Mesenchymal stem cell (in vitro differentiated cells and primary cell): Measurements from ENCODE around the gene RFC5.
A peak's percentile ranks its signal among the peaks of the same experiment; 100 is the strongest.

ENCODE experiments used
- DNase-seq: peaks from one replicate; pipeline ENCODE4 v3.0.0-alpha.2; 2013
- H2AFZ ChIP-seq: one replicate; pipeline ENCODE4 v1.6.1; 2013; ENCODE audit warnings: low read depth, mild to moderate bottlenecking, control low read depth, inconsistent platforms, low read length, moderate library complexity
- H2AK5ac ChIP-seq: 2 replicates; pipeline ENCODE4 v1.6.1; 2013; ENCODE audit warnings: low read length, moderate library complexity, mild to moderate bottlenecking, inconsistent platforms; ENCODE audit not compliant: severe bottlenecking
- H2BK120ac ChIP-seq: one replicate; pipeline ENCODE4 v1.6.1; 2013; ENCODE audit warnings: low read depth, mild to moderate bottlenecking, inconsistent platforms, low read length, moderate library complexity
- H2BK12ac ChIP-seq, 2 experiments: one replicate each; pipeline ENCODE4 v1.6.1; 2013; ENCODE audit warnings: inconsistent platforms in 2 of 2, low read length in 2 of 2, mild to moderate bottlenecking in 2 of 2, moderate library complexity in 2 of 2, control low read depth in 1 of 2
- H2BK15ac ChIP-seq: one replicate; pipeline ENCODE4 v1.6.1; 2013; ENCODE audit warnings: mild to moderate bottlenecking, low read depth, inconsistent platforms; ENCODE audit not compliant: poor library complexity, severe bottlenecking
- H2BK5ac ChIP-seq: 2 replicates; pipeline ENCODE4 v1.6.1; 2013; ENCODE audit warnings: low read depth, mild to moderate bottlenecking, low read length, control low read depth, inconsistent platforms; ENCODE audit not compliant: poor library complexity, severe bottlenecking
- H3K14ac ChIP-seq, 2 experiments: one replicate each; pipeline ENCODE4 v1.6.1; 2013; ENCODE audit warnings: inconsistent platforms in 2 of 2, low read length in 2 of 2, control low read depth in 1 of 2, mild to moderate bottlenecking in 1 of 2, moderate library complexity in 1 of 2
- H3K18ac ChIP-seq, 2 experiments: one replicate each; pipeline ENCODE4 v1.6.1; 2013; ENCODE audit warnings: inconsistent platforms in 2 of 2, low read length in 2 of 2, control low read depth in 1 of 2, low read depth in 1 of 2, mild to moderate bottlenecking in 1 of 2
- H3K23ac ChIP-seq, 2 experiments: one replicate each; pipeline ENCODE4 v1.6.1; 2013; ENCODE audit warnings: inconsistent platforms in 2 of 2, low read length in 2 of 2, mild to moderate bottlenecking in 2 of 2, moderate library complexity in 2 of 2, control low read depth in 1 of 2
- H3K27ac ChIP-seq: 2 replicates; pipeline ENCODE4 v1.5.1; 2013; ENCODE audit warnings: mild to moderate bottlenecking, moderate library complexity, low read length, control low read depth, inconsistent platforms; ENCODE audit not compliant: poor library complexity, severe bottlenecking
- H3K27me3 ChIP-seq, 2 experiments: 2 replicates each; pipeline versions ENCODE4 v1.6.1 to v1.7.0; 2013; ENCODE audit warnings: low read length in 2 of 2, mild to moderate bottlenecking in 2 of 2, moderate library complexity in 2 of 2, control low read depth in 1 of 2, inconsistent platforms in 1 of 2; ENCODE audit not compliant: control insufficient read depth in 1 of 2, insufficient read depth in 1 of 2
- H3K36me3 ChIP-seq, 2 experiments: 2 replicates each; pipeline versions ENCODE4 v1.6.1 to v1.7.0; 2013; ENCODE audit warnings: low read length in 2 of 2, control low read depth in 1 of 2, inconsistent platforms in 1 of 2, low read depth in 1 of 2, mild to moderate bottlenecking in 1 of 2; ENCODE audit not compliant: insufficient read depth in 2 of 2, control insufficient read depth in 1 of 2
- H3K4ac ChIP-seq, 2 experiments: one replicate each; pipeline ENCODE4 v1.6.1; 2013; ENCODE audit warnings: inconsistent platforms in 2 of 2, low read length in 2 of 2, mild to moderate bottlenecking in 2 of 2, moderate library complexity in 2 of 2, control low read depth in 1 of 2, low read depth in 1 of 2
- H3K4me1 ChIP-seq: 2 replicates; pipeline ENCODE4 v1.6.1; 2013; ENCODE audit warnings: low read depth, low read length, control low read depth; ENCODE audit not compliant: control insufficient read depth, insufficient read depth
- H3K4me2 ChIP-seq: 2 replicates; pipeline ENCODE4 v1.6.1; 2013; ENCODE audit warnings: low read length, mild to moderate bottlenecking, inconsistent platforms; ENCODE audit not compliant: poor library complexity, severe bottlenecking
- H3K4me3 ChIP-seq, 2 experiments: 2 replicates each; pipeline versions ENCODE4 v1.5.1 to v1.7.0; 2013; ENCODE audit warnings: low read length in 2 of 2, mild to moderate bottlenecking in 2 of 2, control low read depth in 1 of 2, low read depth in 1 of 2; ENCODE audit not compliant: insufficient read depth in 1 of 2
- H3K79me1 ChIP-seq: replicated peaks from 2 replicates; pipeline ENCODE4 v1.6.1; 2013; ENCODE audit warnings: mild to moderate bottlenecking, control low read depth, low read length, inconsistent platforms; ENCODE audit not compliant: poor library complexity, severe bottlenecking
- H3K9ac ChIP-seq: 2 replicates; pipeline ENCODE4 v1.7.0; 2013; ENCODE audit warnings: mild to moderate bottlenecking, low read length, moderate library complexity
- H3K9me3 ChIP-seq: 2 replicates; pipeline ENCODE4 v1.7.0; 2013; ENCODE audit warnings: mild to moderate bottlenecking, low read length; ENCODE audit not compliant: control insufficient read depth
- H4K8ac ChIP-seq: one replicate; pipeline ENCODE4 v1.6.1; 2013; ENCODE audit warnings: inconsistent platforms, mild to moderate bottlenecking, low read length, moderate library complexity
- H4K91ac ChIP-seq: one replicate; pipeline ENCODE4 v1.6.1; 2013; ENCODE audit warnings: mild to moderate bottlenecking, low read length, inconsistent platforms
- WGBS: methylation state at CpG from one replicate; pipeline ENCODE4 v1.1.7; 2013; ENCODE audit warnings: mixed read lengths; 5-methylcytosine and 5-hydroxymethylcytosine counted together

The RFC5 gene

GRCh38 chr12:118038137-118038536, 21.6 kb downstream of the RFC5 start:
- Histone ChIP-seq H3K9ac (no peak overlapping the region), H3K4ac (no peak overlapping the region), H3K27ac (no peak overlapping the region), H2AK5ac (no peak overlapping the region), H3K27me3 (no peaks in the 10 kb centered on the region), H3K23ac (no peak overlapping the region), H4K8ac (no peak overlapping the region), H4K91ac (no peak overlapping the region), H2BK120ac (no peak overlapping the region), H3K14ac (no peak overlapping the region), H3K4me2 (no peak overlapping the region), H2AFZ (no peak overlapping the region), H2BK12ac (no peak overlapping the region), H3K4me1 (no peaks in the 10 kb centered on the region), H3K18ac (no peak overlapping the region), H3K4me3 (no peak overlapping the region), H2BK15ac (no peak overlapping the region), H3K79me1 (peaks cover 39% of the 10 kb centered on the region), H3K36me3 (peaks cover 65 to 95% of the 10 kb centered on the region in 2 experiments), H3K9me3 (no peaks in the 10 kb centered on the region), H2BK5ac (no peak overlapping the region)
- DNase-seq = no peak
- 91% methylated on average over 6 of the region's 6 CpGs for WGBS

- no peak overlapping the region for H3K27ac ChIP-seq
- no peaks in the 10 kb centered on the region for H3K27me3 ChIP-seq
- no peak overlapping the region for H3K4me3 ChIP-seq
- no peak overlapping the region for H2BK5ac ChIP-seq
- peaks cover 49% of the 10 kb centered on the region for H3K79me1 ChIP-seq
- no peaks in the 10 kb centered on the region for H3K9me3 ChIP-seq
- H4K91ac ChIP-seq = no peak overlapping the region
- H3K36me3 ChIP-seq = peaks cover 64 to 83% of the 10 kb centered on the region in 2 experiments
- H4K8ac ChIP-seq = no peak overlapping the region
- no peak overlapping the region for H3K14ac ChIP-seq
- H3K23ac ChIP-seq = no peak overlapping the region
- H3K4me2 ChIP-seq = no peak overlapping the region
- 97% methylated on average over 4 of the region's 4 CpGs for WGBS
- no peak overlapping the region for H2BK15ac ChIP-seq
- no peak overlapping the region for H2BK120ac ChIP-seq
- peaks cover 1% of the 10 kb centered on the region for H3K4me1 ChIP-seq
- H3K4ac ChIP-seq = no peak overlapping the region
- no peak overlapping the region for H2BK12ac ChIP-seq
- H3K9ac ChIP-seq = no peak overlapping the region
- H2AFZ ChIP-seq = no peak overlapping the region
- H3K18ac ChIP-seq = no peak overlapping the region
- DNase-seq = no peak
- no peak overlapping the region for H2AK5ac ChIP-seq
Observed at GRCh38 chr12:118042091-118042490, 25.6 kb downstream of the RFC5 start.

DNA sequence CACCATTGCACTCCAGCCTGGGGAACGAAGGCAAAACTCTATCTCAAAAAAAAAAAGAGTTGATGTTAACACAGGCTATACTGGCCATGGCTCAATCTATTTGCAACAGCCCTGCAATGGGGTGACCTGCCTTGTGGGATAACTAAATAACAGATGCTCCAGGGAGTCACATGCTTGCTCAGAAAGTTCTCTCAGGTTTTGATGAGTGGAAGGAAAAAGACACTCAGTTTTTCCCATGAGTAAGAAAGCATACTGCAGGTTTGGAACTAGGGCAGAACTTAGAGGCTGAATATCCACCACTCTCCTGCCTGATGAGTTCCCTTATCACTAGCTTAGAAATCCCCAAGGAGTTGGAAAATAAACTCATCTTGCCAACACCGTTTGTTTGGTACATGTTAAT, 27.6 kb downstream of the RFC5 start:
- peak; percentile 16 for DNase-seq
- Histone ChIP-seq H3K9ac (no peak overlapping the region), H4K91ac (no peak overlapping the region), H2AFZ (no peak overlapping the region), H3K4me3 (no peak overlapping the region), H3K9me3 (no peaks in the 10 kb centered on the region), H3K4me2 (no peak overlapping the region), H3K36me3 (peaks cover 58 to 81% of the 10 kb centered on the region in 2 experiments), H3K27ac (no peak overlapping the region), H4K8ac (no peak overlapping the region), H3K79me1 (peaks cover 50% of the 10 kb centered on the region), H3K23ac (no peak overlapping the region), H2AK5ac (no peak overlapping the region), H3K4ac (no peak overlapping the region), H3K14ac (no peak overlapping the region), H2BK5ac (no peak overlapping the region), H3K4me1 (peaks cover 1% of the 10 kb centered on the region), H2BK12ac (no peak overlapping the region), H2BK15ac (no peak overlapping the region), H3K27me3 (no peaks in the 10 kb centered on the region), H2BK120ac (no peak overlapping the region), H3K18ac (no peak overlapping the region)
- 96% methylated on average over 2 of the region's 2 CpGs for whole genome bisulfite sequencing

GRCh38 chr12:118044577-118044976, 28.1 kb downstream of the RFC5 start:
- Histone ChIP-seq H2AFZ (no peak overlapping the region), H2AK5ac (no peak overlapping the region), H3K4ac (no peak overlapping the region), H4K91ac (no peak overlapping the region), H2BK15ac (no peak overlapping the region), H3K27me3 (no peaks in the 10 kb centered on the region), H3K18ac (no peak overlapping the region), H3K23ac (no peak overlapping the region), H3K9me3 (no peaks in the 10 kb centered on the region), H3K79me1 (peaks cover 46% of the 10 kb centered on the region), H3K14ac (no peak overlapping the region), H2BK120ac (no peak overlapping the region), H3K9ac (no peak overlapping the region), H2BK5ac (no peak overlapping the region), H2BK12ac (no peak overlapping the region), H3K36me3 (peaks cover 58 to 79% of the 10 kb centered on the region in 2 experiments), H4K8ac (no peak overlapping the region), H3K4me3 (no peak overlapping the region), H3K4me1 (peaks cover 1% of the 10 kb centered on the region), H3K27ac (no peak overlapping the region), H3K4me2 (no peak overlapping the region)
- DNase-seq = no peak
- WGBS = 98% methylated on average over 5 of the region's 8 CpGs
